OCI-LY1 (cell line): Measurements from ENCODE around the gene BLMH.

Source experiments
- H2AFZ ChIP-seq: fragments of 200-600 bp; sonication (generic), shearing (Covaris generic); 2 replicates; pipeline ENCODE4 v1.6.0; 2014; ENCODE audit warnings: antibody characterized with exemption, mild to moderate bottlenecking, low read length
- H3F3A ChIP-seq: fragments of 200-600 bp; sonication (generic), shearing (Covaris generic); 2 replicates; pipeline ENCODE4 v1.6.0; 2014; ENCODE audit warnings: mild to moderate bottlenecking, antibody characterized with exemption, low read length, moderate library complexity; ENCODE audit not compliant: insufficient read depth
- H3K27ac ChIP-seq: fragments of 200-600 bp; sonication (generic); 2 replicates; pipeline ENCODE4 v1.5.1; 2014; ENCODE audit warnings: low read length, mixed run types, mild to moderate bottlenecking, low read depth; ENCODE audit not compliant: poor library complexity, severe bottlenecking
- H3K27me3 ChIP-seq: fragments of 200-600 bp; sonication (generic); 2 replicates; pipeline ENCODE4 v1.6.0; 2014; ENCODE audit warnings: antibody characterized with exemption, mild to moderate bottlenecking, low read length, moderate library complexity; ENCODE audit not compliant: insufficient read depth
- H3K36me3 ChIP-seq: fragments of 200-600 bp; sonication (generic); 2 replicates; pipeline ENCODE4 v1.6.1; 2014; ENCODE audit warnings: mild to moderate bottlenecking, antibody characterized with exemption, low read length, moderate library complexity, mixed read lengths; ENCODE audit not compliant: insufficient read depth
- H3K4me1 ChIP-seq: fragments of 200-600 bp; sonication (generic); 2 replicates; pipeline ENCODE4 v1.5.1; 2014; ENCODE audit warnings: mild to moderate bottlenecking, low read length, moderate library complexity; ENCODE audit not compliant: insufficient read depth, severe bottlenecking
- H3K4me2 ChIP-seq: fragments of 200-600 bp; sonication (generic), shearing (Covaris generic); 2 replicates; pipeline ENCODE4 v1.6.1; 2014; ENCODE audit warnings: low read length
- H3K4me3 ChIP-seq: fragments of 200-600 bp; sonication (generic); 2 replicates; pipeline ENCODE4 v1.5.1; 2014; ENCODE audit warnings: low read length, low read depth, mild to moderate bottlenecking, mixed read lengths; ENCODE audit not compliant: poor library complexity, severe bottlenecking
- H3K79me2 ChIP-seq: fragments of 200-600 bp; shearing (Covaris generic); 2 replicates; pipeline ENCODE4 v1.6.1; 2016; ENCODE audit warnings: mixed run types, low read length, mixed read lengths; ENCODE audit not compliant: insufficient read depth
- H3K9ac ChIP-seq: fragments of 200-600 bp; sonication (generic), shearing (Covaris generic); 2 replicates; pipeline ENCODE4 v1.6.1; 2014; ENCODE audit warnings: mild to moderate bottlenecking, low read length, mixed read lengths
- H3K9me2 ChIP-seq: fragments of 200-600 bp; sonication (generic), shearing (Covaris generic); 2 replicates; pipeline ENCODE4 v1.6.1; 2014; ENCODE audit warnings: low read depth, mild to moderate bottlenecking, low read length, mixed read lengths
- H3K9me3 ChIP-seq: fragments of 200-600 bp; shearing (Covaris generic); 2 replicates; pipeline ENCODE4 v1.6.1; 2014; ENCODE audit warnings: low read length, mixed read lengths
- H4K20me1 ChIP-seq: fragments of 200-600 bp; sonication (generic), shearing (Covaris generic); 2 replicates; pipeline ENCODE4 v1.6.0; 2016; ENCODE audit warnings: mild to moderate bottlenecking, low read length; ENCODE audit not compliant: insufficient read depth
- CTCF ChIP-seq: fragments of 200-600 bp; sonication (generic), shearing (Covaris generic); IDR thresholded peaks from 2 replicates; pipeline ENCODE4 v1.5.1; 2017; ENCODE audit warnings: mild to moderate bottlenecking, antibody characterized with exemption, low read length, moderate library complexity, mixed read lengths
- EZH2 ChIP-seq: fragments of 200-600 bp; sonication (generic), shearing (Covaris generic); IDR thresholded peaks from 2 replicates; pipeline ENCODE4 v1.8.0; 2017; ENCODE audit warnings: borderline replicate concordance, mixed run types, mild to moderate bottlenecking, antibody characterized with exemption, low read length, moderate library complexity, mixed read lengths

BLMH gene

GRCh38 chr17:30234964-30235363 lies 56.8 kb downstream of the BLMH start:
- H3K9me3 ChIP-seq, result no peaks in the 10 kb centered on the region
- H3K4me1 ChIP-seq, result peaks cover 5% of the 10 kb centered on the region
- H3K36me3 ChIP-seq, result no peaks in the 10 kb centered on the region; the same call in 1 of the 2 replicates
- peaks cover 14% of the 10 kb centered on the region for H3K27me3 ChIP-seq
- H3K4me3 ChIP-seq, result no peak overlapping the region
- no peak overlapping the region for H3K9ac ChIP-seq
- H3K27ac ChIP-seq, result no peak overlapping the region
- H3K9me2 ChIP-seq, result no peaks in the 10 kb centered on the region
- TF ChIP-seq CTCF (no peak), EZH2 (no peak)
- H3F3A ChIP-seq, result no peaks in the 10 kb centered on the region
- H2AFZ ChIP-seq, result no peak overlapping the region
- no peaks in the 10 kb centered on the region for H4K20me1 ChIP-seq
- H3K4me2 ChIP-seq, result peak overlapping the region; percentile 15; the same call in 1 of the 2 replicates
- no peaks in the 10 kb centered on the region for H3K79me2 ChIP-seq

GRCh38 chr17:30234296-30234695 lies 57.4 kb downstream of the BLMH start:
- H3K9me3 ChIP-seq, result no peaks in the 10 kb centered on the region
- H3F3A ChIP-seq, result no peaks in the 10 kb centered on the region
- H3K4me1 ChIP-seq, result peaks cover 5% of the 10 kb centered on the region
- H2AFZ ChIP-seq, result no peak overlapping the region
- H4K20me1 ChIP-seq, result no peaks in the 10 kb centered on the region
- H3K4me3 ChIP-seq, result no peak overlapping the region
- no peak overlapping the region for H3K27ac ChIP-seq
- H3K79me2 ChIP-seq, result no peaks in the 10 kb centered on the region
- no peak overlapping the region for H3K9ac ChIP-seq
- H3K36me3 ChIP-seq, result no peaks in the 10 kb centered on the region
- peaks cover 14% of the 10 kb centered on the region for H3K27me3 ChIP-seq
- no peaks in the 10 kb centered on the region for H3K9me2 ChIP-seq
- no peak for TF ChIP-seq CTCF
- TF ChIP-seq EZH2, result no peak
- H3K4me2 ChIP-seq, result no peak overlapping the region

GRCh38 chr17:30232824-30233427 lies 58.8 kb downstream of the BLMH start:
- no peaks in the 10 kb centered on the region for H3K79me2 ChIP-seq
- no peak overlapping the region for H3K9ac ChIP-seq
- H3K27me3 ChIP-seq, result peaks cover 6% of the 10 kb centered on the region; the same call in 1 of the 2 replicates
- H3K4me3 ChIP-seq, result no peak overlapping the region
- no peaks in the 10 kb centered on the region for H3K36me3 ChIP-seq
- no peak overlapping the region for H3K4me2 ChIP-seq
- no peak overlapping the region for H3K27ac ChIP-seq
- no peaks in the 10 kb centered on the region for H4K20me1 ChIP-seq
- TF ChIP-seq CTCF (no peak), EZH2 (no peak)
- no peak overlapping the region for H2AFZ ChIP-seq
- H3K9me2 ChIP-seq, result no peaks in the 10 kb centered on the region
- no peaks in the 10 kb centered on the region for H3K9me3 ChIP-seq
- H3F3A ChIP-seq, result no peaks in the 10 kb centered on the region
- peaks cover 5% of the 10 kb centered on the region for H3K4me1 ChIP-seq
